HG03457 (cell line): Measurements from ENCODE around the gene BPTF.
A peak's percentile ranks its signal among the peaks of the same experiment; 100 is the strongest.
"Not testable (repeated sequence)": the region's sequence is repeated elsewhere in the genome, so short reads cannot be mapped to it uniquely, and the experiment has no call there.

ENCODE experiments used
- ATAC-seq: cut with Tn5 transposase; IDR thresholded peaks from one replicate; pipeline ENCODE4 v1.9.1; 2021; ENCODE audit warnings: moderate number of reproducible peaks; ENCODE audit not compliant: unreplicated experiment

The BPTF gene

GRCh38 chr17:67824735-67825626, at the start of gene BPTF:
Gene BPTF (plus strand): TSS chr17:67825503. CDS start chr17:67825725, 222 bp downstream.
- peak; percentile 76 for ATAC-seq

- no peak for ATAC-seq
Measured at GRCh38 chr17:67779098-67779672, 46.1 kb upstream of the BPTF start.

- ATAC-seq: no peak
Measured at GRCh38 chr17:67784364-67785121, 40.8 kb upstream of the BPTF start.

- no peak for ATAC-seq
Measured at GRCh38 chr17:67785122-67785477, 40.2 kb upstream of the BPTF start.

- ATAC-seq: no peak
Measured at GRCh38 chr17:67785504-67785903, 39.8 kb upstream of the BPTF start.

GRCh38 chr17:67800495-67800928, 24.8 kb upstream of the BPTF start:
- peak; percentile 79 for ATAC-seq

- no peak for ATAC-seq
Measured at GRCh38 chr17:67801626-67802175, 23.6 kb upstream of the BPTF start.

- no peak for ATAC-seq
Measured at GRCh38 chr17:67810464-67810863, 14.8 kb upstream of the BPTF start.

- not testable (repeated sequence) for ATAC-seq
Measured at GRCh38 chr17:67812380-67812779, 12.9 kb upstream of the BPTF start.

GRCh38 chr17:67813803-67814180, 11.5 kb upstream of the BPTF start:
- no peak for ATAC-seq

- peak; percentile 40 for ATAC-seq
Measured at GRCh38 chr17:67818110-67819002, 6.9 kb upstream of the BPTF start.

GRCh38 chr17:67819722-67820121, 5.6 kb upstream of the BPTF start:
- ATAC-seq: no peak

GRCh38 chr17:67821871-67822367, 3.4 kb upstream of the BPTF start:
- ATAC-seq: no peak

GRCh38 chr17:67825627-67826601, 611 bp downstream of the BPTF start:
- ATAC-seq: peak; percentile 15

GRCh38 chr17:67829331-67829730, 4.0 kb downstream of the BPTF start:
- no peak for ATAC-seq

GRCh38 chr17:67830440-67830839, 5.1 kb downstream of the BPTF start:
- no peak for ATAC-seq

- ATAC-seq: no peak
Measured at GRCh38 chr17:67831268-67831667, 6.0 kb downstream of the BPTF start.

- ATAC-seq: no peak
Measured at GRCh38 chr17:67833134-67833533, 7.8 kb downstream of the BPTF start.
